H7 (cell line): ENCODE measurements around the gene NEU2. TPM values are rescaled to one million over a fixed set of nuclear protein-coding genes. Genes with fewer than 3 reads are reported as not detected.
A peak's percentile ranks its signal among the peaks of the same experiment; 100 is the strongest.

Experiments used
- DNase-seq: peaks from one replicate; pipeline ENCODE4 v3.0.0; 2012
- H3K27me3 ChIP-seq: 2 replicates; pipeline ENCODE4 v1.6.0; 2011; ENCODE audit warnings: mild to moderate bottlenecking, low read length; ENCODE audit not compliant: control insufficient read depth, insufficient read depth
- H3K36me3 ChIP-seq: replicated peaks from 2 replicates; pipeline ENCODE4 v1.5.1; 2011; ENCODE audit warnings: low read length; ENCODE audit not compliant: control insufficient read depth, insufficient read depth
- H3K4me3 ChIP-seq: 2 replicates; pipeline ENCODE4 v1.5.1; 2011; ENCODE audit warnings: low read depth, mild to moderate bottlenecking, control low read depth, low read length, moderate library complexity; ENCODE audit not compliant: insufficient read depth
- total RNA-seq: library from RNA; depleted of rRNA; stranded (reverse); fragments of >200 nt; shearing (Covaris generic); gene quantifications from 2 replicates; pipeline ENCODE4 v1.2.3, GENCODE V29; 2014

The NEU2 gene
- total RNA-seq, 1 experiment from 2014 or later, result not detected

DNA sequence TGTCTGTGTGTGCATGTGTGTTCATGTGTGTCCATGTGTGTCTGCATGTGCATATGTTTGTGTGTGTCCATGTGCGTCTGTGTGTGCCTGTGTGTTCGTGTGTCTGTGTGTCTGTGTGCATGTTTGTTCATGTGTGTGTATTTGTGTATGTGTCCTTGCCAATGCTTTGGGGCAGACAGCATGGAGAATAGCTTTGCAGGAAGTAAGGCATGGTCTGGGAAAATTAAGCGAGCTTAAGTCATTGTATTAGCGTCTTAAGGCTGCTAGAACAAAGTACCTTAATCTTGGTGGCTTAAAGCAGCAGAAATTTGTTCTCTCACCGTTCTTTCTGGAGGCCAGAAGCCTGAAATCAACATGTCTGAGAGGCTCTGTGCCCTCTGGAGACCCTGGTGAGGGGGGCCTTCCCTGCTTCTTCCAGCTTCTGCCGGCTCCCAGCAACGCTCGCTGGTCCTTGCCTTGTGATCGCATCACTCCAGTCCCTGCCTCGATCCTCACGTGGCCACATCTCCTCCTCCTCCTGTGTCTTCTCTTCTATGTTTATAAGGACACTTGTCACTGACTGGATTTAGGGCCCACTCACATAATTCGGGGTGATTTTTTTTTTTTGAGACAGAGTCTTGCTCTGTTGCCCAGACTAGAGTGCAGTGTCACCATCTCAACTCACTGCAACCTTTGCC is 3.8 kb downstream of the NEU2 start:
- Histone ChIP-seq H3K4me3 (no peak overlapping the region), H3K36me3 (no peaks in the 10 kb centered on the region), H3K27me3 (no peaks in the 10 kb centered on the region)
- DNase-seq, result no peak

DNA sequence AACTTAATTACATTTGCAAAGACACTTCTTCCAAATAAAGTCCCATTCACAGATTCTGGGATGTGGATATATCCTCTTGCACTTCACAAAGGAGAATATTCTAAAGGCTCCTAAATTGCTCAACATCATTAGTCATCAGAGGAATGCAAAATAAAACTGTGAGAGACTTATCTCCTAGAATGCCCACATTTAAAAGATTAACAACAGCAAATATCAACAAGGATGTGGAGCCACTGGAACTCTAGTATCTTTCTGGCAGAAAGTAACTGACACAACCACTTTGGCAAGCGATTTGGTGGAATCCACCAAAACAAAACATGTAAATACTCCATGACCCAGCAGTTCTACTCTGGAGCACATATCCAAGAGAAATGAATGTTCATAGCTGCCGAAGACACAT is 4.6 kb downstream of the NEU2 start:
- DNase-seq, result no peak
- no peaks in the 10 kb centered on the region for H3K36me3 ChIP-seq
- H3K4me3 ChIP-seq, result no peak overlapping the region
- no peaks in the 10 kb centered on the region for H3K27me3 ChIP-seq

DNA sequence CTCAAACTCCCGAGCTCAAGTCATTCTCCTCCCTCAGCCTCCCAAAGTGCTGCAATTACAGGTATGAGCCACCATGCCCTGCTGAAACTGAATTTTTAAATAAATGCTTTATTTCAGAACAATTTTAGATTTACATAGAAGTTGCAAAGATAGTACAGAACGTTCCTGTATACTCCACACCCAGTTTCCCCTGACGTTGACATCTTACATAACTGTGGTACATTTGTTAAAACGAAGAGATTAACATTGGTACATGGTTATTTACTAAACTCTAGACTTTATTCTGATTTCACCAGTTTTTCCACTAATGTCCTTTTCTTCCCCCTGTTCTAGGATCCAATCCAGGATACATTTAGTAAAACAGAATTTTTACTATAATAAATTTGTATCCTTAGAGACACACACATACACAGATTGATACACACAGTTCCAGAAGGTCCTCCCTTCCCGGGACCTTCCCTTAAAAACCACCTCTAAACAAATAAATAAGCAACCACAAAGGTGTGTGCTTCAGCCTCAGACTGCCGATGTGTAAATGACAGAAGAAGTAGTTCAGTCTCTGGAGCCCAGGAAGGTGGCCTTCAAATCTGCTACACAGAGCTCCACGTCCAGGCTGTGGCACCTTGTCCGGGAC is 6.9 kb downstream of the NEU2 start:
- Histone ChIP-seq H3K4me3 (no peak overlapping the region), H3K27me3 (no peaks in the 10 kb centered on the region), H3K36me3 (no peaks in the 10 kb centered on the region)
- DNase-seq, result no peak

- H3K36me3 ChIP-seq, result no peaks in the 10 kb centered on the region
- no peak overlapping the region for H3K4me3 ChIP-seq
- H3K27me3 ChIP-seq, result no peaks in the 10 kb centered on the region
- no peak for DNase-seq
These were observed 7.5 kb downstream of the NEU2 start for GRCh38 chr2:233039846-233040530.

- Histone ChIP-seq H3K4me3 (no peak overlapping the region), H3K27me3 (no peaks in the 10 kb centered on the region), H3K36me3 (no peaks in the 10 kb centered on the region)
- DNase-seq, result no peak
These were observed 8.1 kb downstream of the NEU2 start for GRCh38 chr2:233040571-233040970.

GRCh38 chr2:233041722-233042323 is 9.4 kb downstream of the NEU2 start:
- no peaks in the 10 kb centered on the region for H3K36me3 ChIP-seq
- DNase-seq, result no peak
- no peak overlapping the region for H3K4me3 ChIP-seq
- H3K27me3 ChIP-seq, result no peaks in the 10 kb centered on the region

- no peaks in the 10 kb centered on the region for H3K36me3 ChIP-seq
- H3K4me3 ChIP-seq, result no peak overlapping the region
- no peak for DNase-seq
- H3K27me3 ChIP-seq, result no peaks in the 10 kb centered on the region
These were observed 10.1 kb downstream of the NEU2 start for GRCh38 chr2:233042549-233042948.

GRCh38 chr2:233044974-233045605 is 12.6 kb downstream of the NEU2 start:
- no peaks in the 10 kb centered on the region for H3K36me3 ChIP-seq
- no peak overlapping the region for H3K4me3 ChIP-seq
- DNase-seq, result no peak
- H3K27me3 ChIP-seq, result no peaks in the 10 kb centered on the region

GRCh38 chr2:233047206-233047605 is 14.7 kb downstream of the NEU2 start:
- H3K4me3 ChIP-seq, result no peak overlapping the region
- H3K27me3 ChIP-seq, result 0 out of 2 replicates have a peak, but pooled peaks cover 1% of the 10 kb centered on the region
- DNase-seq, result no peak
- no peaks in the 10 kb centered on the region for H3K36me3 ChIP-seq

DNA sequence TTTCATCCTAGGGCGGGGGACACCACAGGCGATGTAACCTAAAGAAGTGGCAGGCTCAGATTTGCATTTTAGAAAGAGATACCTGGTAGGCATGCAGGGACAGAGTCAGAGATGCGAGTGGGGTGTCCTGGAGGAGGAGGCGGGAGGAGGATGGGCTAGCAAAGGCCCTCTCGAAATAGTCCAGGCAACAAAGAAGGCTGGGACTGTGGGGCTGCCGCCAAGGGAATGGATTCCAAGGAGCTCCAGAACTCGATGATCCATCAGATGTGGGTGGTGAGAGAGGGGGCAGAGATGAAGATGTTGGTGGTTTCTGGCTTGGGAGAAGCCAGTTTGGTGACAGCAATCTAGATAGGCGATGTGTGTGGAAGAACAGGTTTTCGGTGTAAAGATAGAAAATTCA is 15.2 kb downstream of the NEU2 start:
- Histone ChIP-seq H3K36me3 (no peaks in the 10 kb centered on the region), H3K4me3 (no peak overlapping the region), H3K27me3 (0 out of 2 replicates have a peak, but pooled peaks cover 1% of the 10 kb centered on the region)
- no peak for DNase-seq

DNA sequence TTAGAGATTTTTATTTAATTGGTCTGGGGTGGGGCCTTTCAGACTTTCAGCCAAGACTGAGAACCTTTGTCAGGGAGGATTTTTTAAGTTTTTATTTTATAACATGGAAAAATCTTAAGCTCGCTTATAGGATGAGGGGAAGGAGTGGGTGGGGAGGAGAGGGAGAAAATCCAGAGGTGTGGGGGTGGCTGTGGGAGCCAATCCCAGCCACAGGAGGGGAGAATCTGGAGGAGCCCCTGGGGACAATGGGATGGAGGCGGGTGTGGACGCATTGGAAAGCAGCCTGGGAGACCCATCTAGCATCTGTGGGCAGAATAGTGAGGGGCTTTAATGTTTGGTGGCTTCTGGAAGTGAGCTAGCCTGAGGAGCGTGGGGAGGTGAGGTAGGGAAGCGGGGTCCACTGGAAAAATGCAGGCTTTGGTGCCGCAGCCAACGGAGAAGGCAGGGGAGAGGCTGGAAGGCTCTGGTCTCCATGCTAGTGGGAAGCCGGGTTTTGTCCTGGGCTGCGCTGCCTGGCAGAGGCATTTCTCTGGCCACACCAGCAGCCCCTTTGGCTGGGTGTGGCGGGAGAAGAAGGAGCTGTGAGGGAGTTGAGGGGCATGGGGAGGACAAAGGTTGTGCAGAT is 16.2 kb downstream of the NEU2 start:
- Histone ChIP-seq H3K27me3 (0 out of 2 replicates have a peak, but pooled peaks cover 1% of the 10 kb centered on the region), H3K36me3 (no peaks in the 10 kb centered on the region), H3K4me3 (no peak overlapping the region)
- DNase-seq, result no peak

DNA sequence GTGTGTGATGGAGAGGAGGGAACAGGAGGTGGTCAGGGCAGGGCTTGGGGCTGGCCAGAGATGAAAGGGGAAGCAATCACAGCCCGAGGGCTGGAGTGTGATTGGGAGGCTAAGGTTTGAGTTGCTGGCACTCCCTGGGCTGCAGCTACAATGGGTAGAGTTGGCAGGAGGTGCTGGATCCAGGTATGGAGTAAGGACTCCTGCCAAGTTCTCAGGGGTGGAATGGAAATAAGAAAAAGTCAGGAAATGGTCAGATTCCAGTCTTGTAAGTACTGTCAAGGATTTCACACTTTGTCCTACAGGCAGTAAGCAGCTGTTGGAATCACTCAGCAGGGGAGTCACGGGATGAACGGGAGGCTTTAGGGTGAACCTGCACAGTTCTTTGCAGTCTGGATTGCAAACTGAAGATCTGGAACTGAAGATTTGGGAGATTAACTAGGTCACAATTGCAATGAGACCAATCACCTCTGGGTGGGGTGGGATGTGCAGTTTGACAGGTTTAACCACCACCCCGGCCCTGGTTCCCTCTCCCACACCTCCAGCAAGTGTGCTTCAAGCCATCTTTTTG is 16.8 kb downstream of the NEU2 start:
- no peak overlapping the region for H3K4me3 ChIP-seq
- no peaks in the 10 kb centered on the region for H3K36me3 ChIP-seq
- DNase-seq, result no peak
- H3K27me3 ChIP-seq, result 0 out of 2 replicates have a peak, but pooled peaks cover 1% of the 10 kb centered on the region

DNA sequence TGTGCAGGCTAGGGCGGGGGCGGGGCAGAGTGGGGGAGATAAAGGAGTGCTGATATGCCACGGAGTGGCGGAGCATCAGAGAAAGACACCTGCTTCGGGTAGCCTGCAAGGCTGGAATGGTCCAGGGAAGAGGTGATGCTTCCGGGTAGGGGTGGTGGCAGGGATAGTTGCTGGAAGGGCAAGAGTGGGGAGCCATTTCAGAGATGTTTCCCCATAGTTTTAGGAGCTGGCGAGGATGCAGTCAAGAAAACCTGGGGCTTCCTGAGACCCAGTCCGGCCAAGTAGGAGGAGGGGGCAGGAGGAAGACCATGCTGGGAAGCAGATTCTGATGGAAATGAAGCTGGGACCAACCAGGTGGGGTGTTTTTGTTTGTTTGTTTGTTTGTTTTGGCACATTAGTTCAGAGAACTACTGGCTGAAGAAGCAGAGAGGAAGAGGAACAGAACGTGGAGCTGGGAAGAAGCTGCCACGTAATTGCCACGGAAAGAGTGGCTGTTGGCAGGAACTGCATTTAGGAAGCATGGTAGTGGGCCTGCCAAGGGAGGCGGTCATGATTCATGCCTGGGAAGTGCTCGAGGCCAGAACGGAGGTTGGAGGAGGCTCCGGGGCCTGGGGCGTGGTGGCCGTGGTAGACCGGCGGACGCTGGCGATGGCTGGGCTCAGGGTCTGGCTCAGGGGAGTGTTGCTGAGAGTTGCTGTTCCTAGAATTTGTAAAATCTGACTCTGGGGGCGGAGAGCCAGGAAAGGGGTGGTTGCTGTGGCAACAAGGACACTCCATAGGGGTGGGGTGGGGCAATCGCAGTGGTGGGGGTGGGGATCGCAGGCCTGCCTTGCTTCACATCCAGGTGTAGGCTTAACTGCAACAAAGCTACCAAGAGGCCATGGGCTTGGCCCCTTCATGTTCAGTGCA is 19.0 kb downstream of the NEU2 start:
- Histone ChIP-seq H3K27me3 (peaks cover 6% of the 10 kb centered on the region), H3K36me3 (no peaks in the 10 kb centered on the region), H3K4me3 (peak overlapping the region; percentile 41)
- peak; percentile 92 for DNase-seq
